Ramos (cell line): Measurements from ENCODE around the gene IKBKE.

Source experiments
- in situ Hi-C: fragments of 300-500 bp; cut with MboI; formaldehyde crosslinking; loops from one replicate; pipeline ENCODE4 v1.14.3; 2022; ENCODE audit warnings: low sequenced_read_pairs; ENCODE audit not compliant: unreplicated experiment

The IKBKE gene

GRCh38 chr1:206491616-206492015 is 21.3 kb downstream of the IKBKE start:
- in situ Hi-C loops: no loop called here

GRCh38 chr1:206492589-206492988 is 22.3 kb downstream of the IKBKE start:
- in situ Hi-C loops: no loop called here

- in situ Hi-C loops: no loop called here
Observed at GRCh38 chr1:206493279-206493678, 23.0 kb downstream of the IKBKE start.

- in situ Hi-C loops: no loop called here
Observed at GRCh38 chr1:206495011-206495461, 24.8 kb downstream of the IKBKE start.

- in situ Hi-C loops: no loop called here
Observed at GRCh38 chr1:206495493-206496046, 25.3 kb downstream of the IKBKE start.

- in situ Hi-C loops: no loop called here
Observed at GRCh38 chr1:206496131-206496793, 26.0 kb downstream of the IKBKE start.

GRCh38 chr1:206497363-206497762 is 27.1 kb downstream of the IKBKE start:
- in situ Hi-C loops: no loop called here

GRCh38 chr1:206497774-206498173 is 27.5 kb downstream of the IKBKE start:
- in situ Hi-C loops: no loop called here

GRCh38 chr1:206498685-206499084 is 28.4 kb downstream of the IKBKE start:
- in situ Hi-C loops: no loop called here

- in situ Hi-C loops: no loop called here
Observed at GRCh38 chr1:206500046-206500445, 29.8 kb downstream of the IKBKE start.

GRCh38 chr1:206501881-206502280 is 31.6 kb downstream of the IKBKE start:
- in situ Hi-C loops: no loop called here

- in situ Hi-C loops: no loop called here
Observed at GRCh38 chr1:206502403-206502802, 32.1 kb downstream of the IKBKE start.

- in situ Hi-C loops: no loop called here
Observed at GRCh38 chr1:206502812-206503211, 32.5 kb downstream of the IKBKE start.

GRCh38 chr1:206503591-206504362 is 33.5 kb downstream of the IKBKE start:
- in situ Hi-C loops: no loop called here

- in situ Hi-C loops: no loop called here
Observed at GRCh38 chr1:206504363-206504713, 34.1 kb downstream of the IKBKE start.

GRCh38 chr1:206505702-206506355 is 35.6 kb downstream of the IKBKE start:
- in situ Hi-C loops: no loop called here

- in situ Hi-C loops: no loop called here
Observed at GRCh38 chr1:206506405-206507283, 36.4 kb downstream of the IKBKE start.

GRCh38 chr1:206507284-206508129 is 37.2 kb downstream of the IKBKE start, which contains the start of gene RASSF5:
Gene RASSF5 (plus strand): TSS chr1:206507531. CDS start chr1:206507603, 72 bp downstream.
- in situ Hi-C loops: no loop called here
